GM12874 (cell line): ENCODE data around the gene NTRK1.

Experiments
- TF ChIP-seq, protein P1 (sequence below): IDR thresholded peaks from 2 replicates; pipeline ENCODE4 v1.5.1; 2011; ENCODE audit warnings: low read depth, mild to moderate bottlenecking, control low read depth, low read length, moderate library complexity; ENCODE audit not compliant: insufficient read depth

NTRK1 gene

DNA sequence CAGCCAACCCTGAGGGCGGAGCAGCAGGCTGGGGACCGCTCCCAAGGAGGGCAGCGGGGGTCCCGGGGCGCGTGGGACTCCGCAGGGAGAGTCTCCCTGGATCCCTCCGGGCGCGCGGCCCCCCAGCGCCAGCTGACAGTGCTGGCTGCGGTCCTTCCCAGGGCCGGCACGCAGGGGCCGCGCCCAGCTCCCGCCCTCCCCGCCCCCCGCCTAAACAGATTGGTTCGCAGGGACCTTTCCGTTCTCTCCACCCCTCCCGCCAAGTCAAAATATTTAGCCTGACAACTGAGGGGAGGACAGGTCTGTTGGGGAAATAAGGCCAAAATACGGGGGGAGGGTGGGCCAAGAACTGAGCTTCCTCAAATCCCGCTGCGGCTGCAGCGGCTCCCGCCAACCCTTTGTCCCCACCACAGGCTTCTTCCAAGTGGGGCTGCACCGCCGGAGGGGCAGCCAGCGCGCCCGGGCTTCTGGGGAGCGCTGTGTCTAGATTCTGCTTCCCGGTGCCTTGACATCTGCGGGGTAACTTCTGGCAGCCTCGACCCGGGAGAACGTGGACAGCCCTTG lies 1.6 kb upstream of the NTRK1 start, which contains the start of gene INSRR:
Gene INSRR, minus strand, starts transcription at position 159 of the 564 bp plus-strand sequence. CDS start 496 bp downstream, outside the sequence.
- TF ChIP-seq, protein P1, sequence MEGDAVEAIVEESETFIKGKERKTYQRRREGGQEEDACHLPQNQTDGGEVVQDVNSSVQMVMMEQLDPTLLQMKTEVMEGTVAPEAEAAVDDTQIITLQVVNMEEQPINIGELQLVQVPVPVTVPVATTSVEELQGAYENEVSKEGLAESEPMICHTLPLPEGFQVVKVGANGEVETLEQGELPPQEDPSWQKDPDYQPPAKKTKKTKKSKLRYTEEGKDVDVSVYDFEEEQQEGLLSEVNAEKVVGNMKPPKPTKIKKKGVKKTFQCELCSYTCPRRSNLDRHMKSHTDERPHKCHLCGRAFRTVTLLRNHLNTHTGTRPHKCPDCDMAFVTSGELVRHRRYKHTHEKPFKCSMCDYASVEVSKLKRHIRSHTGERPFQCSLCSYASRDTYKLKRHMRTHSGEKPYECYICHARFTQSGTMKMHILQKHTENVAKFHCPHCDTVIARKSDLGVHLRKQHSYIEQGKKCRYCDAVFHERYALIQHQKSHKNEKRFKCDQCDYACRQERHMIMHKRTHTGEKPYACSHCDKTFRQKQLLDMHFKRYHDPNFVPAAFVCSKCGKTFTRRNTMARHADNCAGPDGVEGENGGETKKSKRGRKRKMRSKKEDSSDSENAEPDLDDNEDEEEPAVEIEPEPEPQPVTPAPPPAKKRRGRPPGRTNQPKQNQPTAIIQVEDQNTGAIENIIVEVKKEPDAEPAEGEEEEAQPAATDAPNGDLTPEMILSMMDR, result no peak

DNA sequence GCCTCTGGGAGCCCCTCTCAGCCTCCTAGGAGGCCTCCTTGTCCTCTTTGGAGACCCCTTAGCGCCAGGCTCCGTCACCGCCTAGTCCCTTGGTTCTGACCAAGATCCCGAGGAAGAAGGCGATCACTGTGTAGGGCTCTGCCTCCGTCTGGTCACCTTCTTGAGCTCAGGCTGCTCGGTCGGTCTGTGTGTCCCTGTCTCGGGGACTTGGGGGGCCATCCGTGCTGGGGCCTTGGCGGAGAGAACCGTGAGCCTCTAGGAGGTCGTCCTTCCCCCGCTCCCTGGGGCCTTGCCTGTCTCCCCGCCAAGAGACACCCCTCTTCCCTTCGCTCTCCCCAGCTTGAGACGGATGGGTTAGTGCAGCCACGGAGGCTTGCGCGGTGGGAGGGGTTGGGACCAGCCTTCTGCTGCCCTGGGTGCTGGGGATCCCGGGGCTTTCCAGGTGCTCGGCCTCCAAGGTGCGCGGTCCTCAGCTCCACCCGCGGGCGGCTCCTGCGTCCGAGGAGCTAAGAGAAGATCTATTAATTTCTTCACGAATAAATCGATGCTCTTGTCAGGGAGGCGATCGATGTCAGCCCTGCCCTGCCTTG lies 1.0 kb upstream of the NTRK1 start:
- TF ChIP-seq, protein P1, result no peak

DNA sequence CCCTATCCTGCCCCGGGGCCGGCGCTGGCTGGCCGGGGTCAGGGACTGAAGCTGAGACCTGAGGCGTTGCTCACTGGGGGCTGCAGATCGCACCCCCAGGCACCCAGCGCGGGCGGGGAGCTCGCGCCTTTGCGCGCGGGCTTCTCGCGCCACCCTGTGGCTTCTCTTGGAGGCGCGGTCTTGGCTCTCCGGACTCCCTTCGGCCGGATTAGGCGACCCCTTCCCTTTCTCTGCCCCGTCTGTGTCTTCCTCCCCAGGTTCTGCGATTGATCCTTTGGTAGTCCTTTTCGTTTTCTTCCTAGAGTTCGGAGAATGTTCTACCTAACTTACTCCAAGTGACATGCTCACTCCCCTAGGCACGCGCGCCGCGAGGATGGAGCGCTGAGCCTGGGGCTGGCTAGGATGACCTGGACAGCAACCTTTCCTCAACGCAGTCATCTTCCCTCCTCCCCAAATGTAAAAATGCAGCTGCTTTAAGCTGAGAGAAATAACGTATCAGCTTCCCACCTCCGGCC lies 495 bp upstream of the NTRK1 start:
- TF ChIP-seq, protein P1, result peak; percentile 93

DNA sequence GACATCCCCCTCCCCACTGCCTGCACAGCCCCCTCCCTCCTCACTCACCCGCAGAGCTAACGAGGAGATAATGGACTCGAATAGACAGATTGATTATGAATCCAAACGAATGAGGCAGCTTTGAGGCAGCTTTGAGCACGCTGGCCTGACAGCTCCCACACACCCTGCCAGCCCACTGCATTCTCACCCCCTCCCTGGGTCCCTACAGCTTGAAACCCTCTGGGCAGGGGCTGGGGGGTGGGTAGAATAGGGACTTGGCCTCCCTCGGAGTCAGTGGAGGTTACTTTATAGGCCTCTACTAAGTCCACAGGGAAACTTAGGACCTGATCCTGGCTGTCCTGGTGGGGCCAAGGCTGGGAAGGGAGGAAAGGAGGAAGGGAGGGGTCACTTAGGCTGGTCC lies 1.9 kb downstream of the NTRK1 start:
- TF ChIP-seq, protein P1, result no peak

DNA sequence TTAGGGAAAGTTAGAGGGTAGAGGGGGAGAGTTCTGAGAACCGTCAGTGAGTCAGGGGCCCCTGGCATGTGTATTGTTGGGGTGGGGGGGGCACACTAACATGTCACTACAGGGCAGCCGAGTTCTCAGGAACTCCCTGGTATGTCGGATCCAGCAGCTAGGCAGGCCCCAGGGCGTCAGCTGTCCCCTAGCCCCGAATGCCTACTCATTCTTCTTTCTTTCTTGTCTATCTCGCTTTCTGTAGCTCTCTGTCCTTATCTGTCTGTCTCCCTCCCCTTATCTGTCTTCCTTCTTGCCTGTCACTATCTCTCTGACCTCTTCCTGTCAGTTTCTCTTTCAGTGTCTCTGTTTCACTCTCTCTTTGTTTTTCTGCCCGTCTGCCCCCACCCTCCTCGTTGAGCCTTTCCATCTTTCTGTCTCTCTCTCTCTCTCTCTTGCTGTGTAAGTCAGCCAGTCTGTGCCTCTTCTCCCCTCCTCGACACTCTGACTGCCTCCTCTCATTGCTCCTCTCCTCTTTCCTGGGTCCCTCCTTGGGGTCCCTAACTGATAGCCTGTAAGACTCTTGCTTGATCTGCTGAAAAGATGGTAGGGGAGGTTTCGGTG lies 2.4 kb downstream of the NTRK1 start:
- TF ChIP-seq, protein P1, result no peak

DNA sequence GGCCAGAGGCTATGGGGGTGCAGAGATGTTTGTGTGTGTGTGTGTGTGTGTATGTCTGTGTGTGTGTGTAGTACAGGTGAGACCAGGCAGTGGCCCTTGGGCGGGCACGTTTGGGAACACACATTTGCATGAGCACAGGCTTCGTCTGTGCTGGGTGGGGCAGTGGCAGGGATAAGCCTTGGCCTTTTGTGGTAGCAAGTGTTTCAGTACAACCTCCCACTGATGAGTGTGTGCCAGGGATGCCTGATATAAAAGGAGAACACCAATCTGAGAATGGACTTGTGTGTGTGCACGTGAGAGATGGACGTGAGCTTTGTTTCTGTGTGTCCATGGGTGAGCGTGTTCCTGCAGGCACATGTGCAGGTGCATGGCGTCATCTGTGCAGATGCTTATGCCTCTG lies 3.0 kb downstream of the NTRK1 start:
- TF ChIP-seq, protein P1, result no peak

DNA sequence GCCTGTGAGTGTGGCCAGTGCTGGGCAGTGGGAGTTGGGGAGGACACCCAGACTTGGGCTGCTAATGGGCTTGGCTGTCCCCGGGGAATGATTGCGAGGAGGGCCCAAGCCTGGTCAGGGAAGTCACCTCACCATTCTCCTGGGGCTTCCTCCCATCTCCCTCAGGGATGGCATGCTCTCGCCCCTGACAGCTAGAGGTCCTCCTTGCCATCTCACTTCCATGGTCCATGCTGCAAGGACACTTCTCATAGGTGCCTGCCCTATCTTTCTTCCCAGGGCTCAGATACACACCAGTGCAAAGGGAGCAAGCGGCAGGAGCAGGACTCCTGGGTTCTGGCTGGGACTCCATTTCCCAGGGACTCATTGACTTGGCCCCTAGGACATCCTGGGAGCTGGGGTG lies 4.1 kb downstream of the NTRK1 start:
- TF ChIP-seq, protein P1, result no peak
